HG03460 (cell line): ENCODE measurements around the gene TAL1.

ENCODE experiments used
- ATAC-seq: cut with Tn5 transposase; IDR thresholded peaks from one replicate; pipeline ENCODE4 v1.9.1; 2021; ENCODE audit not compliant: unreplicated experiment

The TAL1 gene

DNA sequence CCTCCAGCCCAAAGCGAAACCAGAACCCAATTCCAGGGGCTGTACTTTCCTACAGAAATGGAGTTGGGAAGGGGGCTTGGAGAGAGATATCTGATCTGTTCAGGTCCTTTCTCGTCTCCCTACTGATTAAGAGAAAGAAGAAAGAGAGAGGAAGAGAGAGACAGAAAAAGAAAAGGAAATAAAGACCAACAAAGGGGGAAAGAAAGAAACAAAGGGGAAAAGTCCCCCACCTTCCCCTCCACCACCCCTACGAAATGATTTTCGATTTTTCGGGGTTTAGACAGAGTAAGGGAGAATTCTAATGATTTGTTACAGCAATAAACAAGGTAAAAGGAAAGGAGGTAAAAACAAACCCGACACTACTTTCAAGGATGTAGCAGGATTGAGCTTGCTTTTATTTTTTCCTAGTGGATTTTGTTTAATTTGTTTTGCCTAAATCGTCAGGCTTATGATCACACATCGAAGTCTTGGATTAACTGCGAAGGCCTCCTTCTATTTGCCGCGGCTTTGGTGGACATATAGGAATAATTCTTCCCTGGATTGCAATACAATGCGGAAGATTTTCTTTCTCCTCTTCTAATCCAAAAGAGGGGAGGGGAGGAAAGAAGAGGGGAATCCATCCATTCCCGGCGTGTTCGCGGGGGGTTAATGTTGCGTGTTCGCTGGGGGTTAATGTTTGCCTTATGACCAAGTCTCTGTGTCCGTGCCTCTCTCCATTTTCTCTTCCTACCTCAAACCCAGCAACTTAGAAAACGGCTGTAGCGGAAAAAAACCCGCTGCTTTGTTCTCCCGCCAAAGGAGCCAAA is 1.9 kb downstream of the TAL1 start:
- no peak for ATAC-seq

DNA sequence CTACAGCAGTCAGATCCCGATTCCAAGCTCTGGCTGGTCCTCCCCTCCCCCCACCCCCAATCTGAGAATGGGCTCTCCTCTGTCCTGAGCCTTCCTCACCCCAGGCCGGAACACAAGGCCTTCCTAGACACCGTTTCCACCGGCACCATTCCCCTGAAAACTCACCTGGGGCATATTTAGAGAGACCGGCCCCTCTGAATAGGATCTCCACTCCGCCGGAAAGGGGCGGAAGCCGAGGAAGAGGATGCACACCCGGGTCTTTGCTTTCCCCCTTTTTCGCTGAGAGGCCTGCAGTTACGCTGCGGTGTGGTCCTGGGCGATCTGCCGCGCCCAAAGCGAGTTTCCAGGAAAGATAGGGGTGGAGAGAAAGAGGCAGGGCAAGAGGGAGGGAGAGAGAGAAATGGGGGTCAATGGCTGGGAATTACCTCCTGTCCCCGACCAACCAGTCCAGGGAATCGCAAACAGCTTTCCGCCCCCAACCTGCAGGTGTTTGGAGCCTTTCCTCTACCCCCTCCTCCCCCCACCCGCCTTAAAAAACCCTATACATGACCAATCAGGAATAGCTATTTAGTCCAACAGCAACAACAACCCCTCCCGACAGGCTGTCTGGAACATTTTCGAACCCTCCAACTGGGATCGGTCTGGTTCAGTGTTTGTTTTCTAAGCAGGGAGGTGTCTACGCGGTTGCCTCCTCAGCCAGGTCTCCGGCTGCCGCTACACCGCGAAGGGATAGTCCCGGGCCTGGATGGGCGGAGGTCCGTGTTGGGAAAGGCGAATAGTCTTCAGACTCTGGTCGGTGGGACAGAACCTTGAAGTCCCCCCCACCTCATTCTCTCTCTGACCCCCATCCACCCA is 2.8 kb downstream of the TAL1 start:
- ATAC-seq, result no peak

DNA sequence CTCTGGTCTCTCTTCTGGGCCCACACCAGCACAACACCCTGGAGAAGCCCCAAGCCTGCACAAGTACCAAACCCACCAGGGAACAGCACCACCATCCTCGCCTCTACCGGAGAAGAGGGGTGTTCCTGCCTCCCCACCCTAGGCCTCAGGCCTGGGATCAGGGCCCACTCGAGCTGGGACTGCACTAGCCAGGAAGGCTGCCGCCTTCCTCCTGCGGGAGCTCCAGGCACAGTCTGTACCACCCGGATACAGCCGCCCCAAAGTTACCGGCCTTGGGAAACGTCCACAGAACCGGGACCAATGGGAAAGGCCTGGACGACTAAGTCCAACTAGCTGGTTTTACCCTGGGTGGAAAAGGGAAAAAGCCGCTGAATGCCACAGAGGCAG is 3.4 kb downstream of the TAL1 start:
- ATAC-seq, result no peak

DNA sequence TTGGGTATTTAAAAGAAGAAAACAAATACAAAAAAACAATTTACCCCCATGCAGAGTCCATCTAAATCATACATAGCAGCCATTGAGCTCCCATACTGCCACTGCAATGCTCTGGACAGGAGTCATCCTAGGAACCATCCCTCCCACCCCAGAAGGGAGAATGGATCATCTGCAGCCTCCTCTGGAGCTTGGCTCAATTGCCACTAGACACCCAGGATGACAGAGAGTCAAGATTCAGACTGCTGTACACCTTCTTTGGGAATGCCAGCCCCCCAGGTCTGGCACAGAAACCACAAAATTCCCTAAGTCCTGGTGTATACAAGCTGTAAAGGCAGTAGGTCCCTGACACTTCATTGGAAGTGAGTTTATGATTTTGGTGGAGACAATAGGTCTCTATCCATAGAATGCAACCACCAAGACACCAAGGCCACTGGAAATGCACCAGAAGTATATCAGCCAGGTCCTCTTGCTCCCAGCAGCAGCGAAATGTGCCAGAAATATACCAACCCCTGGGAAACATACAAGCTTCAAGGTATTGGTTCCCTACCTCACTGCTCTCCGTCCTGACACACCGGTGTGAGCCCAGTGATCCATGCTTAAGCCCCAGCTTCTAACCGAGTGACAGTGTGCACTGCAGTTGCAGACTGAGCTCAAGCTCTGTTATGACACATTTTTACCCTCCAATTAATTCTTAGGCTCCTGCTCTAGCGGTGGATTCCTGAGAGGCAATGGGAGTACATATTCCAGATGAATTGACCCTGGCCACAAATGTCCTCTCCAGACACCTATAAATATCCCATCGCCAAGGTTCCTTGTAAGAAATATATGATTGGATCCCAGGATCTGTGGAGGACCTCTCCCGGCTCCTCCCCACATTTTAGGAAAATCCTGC is 4.4 kb downstream of the TAL1 start:
- ATAC-seq, result no peak

DNA sequence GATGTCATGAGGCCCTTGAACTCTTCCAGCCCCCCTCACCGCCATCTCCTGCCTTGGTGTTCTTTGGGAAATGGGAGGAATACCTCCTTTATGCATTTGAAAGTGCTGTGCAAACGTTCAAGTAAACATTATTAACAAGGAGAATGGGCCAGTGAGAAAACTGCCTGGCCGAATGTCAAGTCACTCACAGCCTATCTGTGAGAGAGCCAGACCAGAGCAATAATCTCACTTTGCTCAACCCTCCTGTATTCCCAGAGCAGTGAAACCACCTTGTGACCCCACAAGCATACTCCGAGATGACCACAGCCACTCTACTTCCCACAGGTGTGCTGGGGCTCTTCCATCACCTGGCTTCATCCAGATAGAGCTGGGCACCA is 5.2 kb downstream of the TAL1 start:
- ATAC-seq, result no peak

DNA sequence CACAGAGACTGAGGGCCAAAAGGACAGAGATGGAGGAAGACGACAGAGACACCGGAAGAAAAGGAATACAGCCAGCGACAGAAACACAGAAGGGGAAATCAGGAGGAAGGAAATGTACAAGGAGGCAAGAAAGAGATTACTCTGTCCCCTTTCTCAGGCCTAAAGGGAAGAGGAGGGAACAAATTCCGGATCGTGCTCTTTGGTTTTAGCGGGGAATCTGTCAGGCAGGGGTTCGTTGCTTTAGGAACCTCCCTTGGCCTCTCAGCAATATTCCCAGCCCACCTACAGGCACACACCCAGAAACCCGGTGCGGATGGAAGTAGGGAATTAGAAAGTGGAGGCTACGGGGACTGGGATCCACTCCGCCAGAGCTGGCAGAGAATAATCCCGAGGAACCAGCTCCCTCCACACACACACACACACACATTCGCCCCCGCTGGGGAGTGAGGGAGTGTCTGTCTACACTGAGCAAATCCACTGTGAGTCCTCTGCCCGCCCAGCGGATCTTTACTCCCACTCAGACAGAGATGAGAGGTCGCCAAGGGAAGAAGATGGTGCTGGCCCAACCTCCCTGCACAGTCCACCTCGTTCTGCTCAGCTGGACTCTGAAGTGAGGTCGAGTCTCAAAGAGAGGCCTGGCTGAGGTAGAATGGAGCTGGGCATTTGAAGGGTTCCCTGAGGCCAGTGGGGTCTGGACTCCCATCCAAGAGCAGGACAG is 5.7 kb downstream of the TAL1 start:
- ATAC-seq, result no peak

DNA sequence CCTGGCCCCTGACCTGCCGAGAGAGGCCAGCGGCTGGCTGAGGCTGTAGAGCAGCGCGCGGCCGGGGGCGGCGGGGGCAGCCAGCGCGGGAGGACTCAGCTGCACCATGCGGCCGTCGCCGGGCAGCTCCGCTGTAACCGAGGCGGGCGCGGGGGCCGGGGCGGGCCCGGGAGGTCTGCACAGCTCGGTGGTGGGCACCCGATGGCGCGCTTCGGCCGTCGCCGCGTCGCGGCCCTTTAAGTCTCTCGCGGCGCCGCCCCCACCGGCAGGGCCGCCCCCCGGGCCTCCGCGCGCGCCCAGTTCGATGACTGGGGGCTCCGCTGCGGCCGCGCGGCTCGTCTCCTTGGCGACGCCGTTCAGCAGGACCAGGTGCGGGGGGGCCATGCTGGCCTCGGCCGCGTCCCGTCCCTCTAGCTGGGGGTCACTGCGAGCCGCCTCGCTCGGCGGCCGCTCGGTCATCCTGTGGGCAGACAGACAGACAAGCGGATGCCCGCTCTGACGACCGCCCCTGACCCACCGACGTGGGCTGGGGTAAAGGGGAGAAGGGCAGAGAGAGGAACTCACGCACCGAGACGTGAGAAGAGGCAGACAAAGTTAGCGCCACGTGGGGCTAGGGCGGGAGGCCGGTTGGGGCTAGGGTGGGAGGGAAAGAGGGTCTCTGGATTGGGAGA is 6.5 kb downstream of the TAL1 start:
- ATAC-seq, result no peak

DNA sequence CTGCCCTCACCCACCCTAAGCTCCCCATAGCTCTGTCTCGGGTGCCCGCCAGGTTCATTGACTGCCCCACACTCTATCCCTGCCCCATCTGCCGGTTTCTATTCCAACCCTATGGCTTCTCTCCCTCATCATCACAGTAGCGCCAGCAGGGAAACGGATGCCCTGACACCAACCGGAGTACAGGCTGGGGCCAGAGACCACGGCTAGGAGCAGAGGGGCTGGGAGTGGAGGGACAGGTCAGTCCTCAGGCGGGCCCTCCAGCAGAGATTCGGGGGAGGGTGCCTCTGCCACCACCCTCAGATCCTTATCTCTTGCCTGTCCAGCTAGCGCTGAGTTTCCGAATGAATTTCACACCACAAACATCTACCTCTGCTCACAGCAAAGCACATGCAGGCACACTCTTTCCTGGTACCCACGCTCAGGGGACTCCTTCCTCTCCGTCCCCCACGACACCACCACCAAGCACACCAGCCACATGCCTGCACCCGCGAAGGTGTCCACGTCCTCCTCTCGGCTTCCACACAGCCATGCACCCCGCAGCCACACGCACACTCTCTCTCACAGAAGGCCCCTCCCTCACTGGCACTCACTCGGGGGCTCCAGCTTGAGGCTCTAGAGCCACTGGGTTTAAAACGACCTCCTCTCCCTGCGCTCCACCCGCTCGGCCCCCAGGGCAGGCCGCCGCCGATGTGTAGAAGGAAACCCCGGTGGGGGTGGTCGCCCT is 7.2 kb downstream of the TAL1 start:
- ATAC-seq, result no peak

DNA sequence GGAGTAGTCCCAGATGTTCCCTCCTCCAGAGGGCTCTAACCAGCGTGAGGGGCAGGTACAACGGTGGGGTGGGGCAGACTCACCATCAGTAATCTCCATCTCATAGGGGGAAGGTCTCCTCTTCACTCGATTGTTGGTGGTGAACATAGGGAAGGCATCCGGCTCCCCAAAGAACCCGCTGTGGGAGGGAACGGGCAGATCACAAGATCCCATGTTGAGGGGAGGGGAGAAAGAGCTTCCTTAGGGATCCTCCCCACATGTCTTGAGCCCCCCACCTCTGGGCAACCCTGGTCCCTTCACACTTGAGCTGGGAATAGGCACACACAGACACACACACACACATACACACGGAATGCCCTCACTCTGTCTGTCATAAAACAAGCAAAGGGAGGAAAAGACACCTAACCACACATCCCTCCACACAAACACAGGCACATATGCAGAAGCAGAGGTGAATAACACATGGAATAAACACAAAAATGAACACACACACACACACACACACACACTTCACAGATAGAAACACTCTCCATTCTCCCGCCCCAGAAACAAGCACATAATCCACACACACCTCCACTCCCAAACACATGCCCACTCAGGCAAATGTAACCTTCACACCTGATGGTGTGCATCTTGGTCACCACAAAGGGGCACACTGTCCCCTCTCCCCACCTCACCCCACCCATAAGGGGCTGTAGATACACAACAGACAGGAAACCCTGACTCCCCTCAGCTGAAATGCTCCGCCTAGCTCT is 7.9 kb downstream of the TAL1 start:
- no peak for ATAC-seq

DNA sequence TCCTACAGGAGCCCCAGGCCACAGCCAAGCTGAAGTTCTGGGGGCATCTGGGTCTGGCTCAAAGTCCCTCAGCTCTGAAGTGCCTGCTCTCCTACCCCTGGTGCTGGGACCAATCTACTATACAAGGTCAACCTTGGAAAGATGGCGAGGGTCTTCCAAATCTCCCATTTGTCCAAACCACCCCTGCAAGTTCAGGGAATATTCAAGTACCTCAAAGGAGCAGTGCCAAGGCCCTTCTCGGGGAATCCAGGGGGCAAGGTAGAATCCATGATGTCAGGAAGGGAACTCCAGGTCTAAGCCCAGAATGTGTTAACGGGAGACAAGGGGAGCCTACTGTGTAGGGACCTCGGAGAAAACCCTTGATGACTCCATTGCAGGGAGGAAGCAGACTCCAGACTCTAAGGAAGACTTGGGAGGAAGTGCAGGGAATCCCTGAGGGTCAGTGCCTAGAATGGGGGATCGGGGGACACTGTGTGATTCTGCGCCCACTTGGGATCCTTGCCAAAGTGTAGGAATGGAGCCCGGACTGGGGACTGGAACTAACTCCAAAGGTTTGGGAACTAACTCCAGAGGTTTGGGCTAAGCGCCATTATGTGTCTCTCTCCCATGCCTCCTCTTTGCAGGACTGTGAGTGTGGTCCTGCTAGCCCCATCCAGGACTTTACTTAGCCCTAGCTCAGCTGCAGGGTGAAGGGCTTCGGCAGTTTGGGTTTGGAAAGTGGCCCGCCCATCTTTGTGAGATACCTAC is 8.7 kb downstream of the TAL1 start:
- no peak for ATAC-seq

DNA sequence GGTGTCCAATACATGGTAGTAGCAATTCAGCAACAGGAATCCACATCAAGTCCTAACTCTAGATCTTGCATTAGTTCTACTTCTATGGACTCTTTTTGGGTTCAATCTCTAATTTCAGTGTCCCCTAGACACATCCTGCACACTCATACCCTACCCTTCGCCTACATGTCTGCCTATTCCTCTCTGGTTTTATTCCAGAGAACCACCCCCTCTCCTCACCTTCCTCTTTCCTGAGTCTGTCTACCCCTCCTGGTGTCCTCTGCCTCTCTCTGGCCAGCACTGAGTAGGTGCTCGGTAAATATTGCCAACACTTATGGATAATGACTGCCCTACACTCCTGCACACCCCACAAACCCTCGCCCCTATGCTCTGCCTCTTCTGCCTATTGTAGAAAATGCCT is 9.5 kb downstream of the TAL1 start:
- no peak for ATAC-seq

DNA sequence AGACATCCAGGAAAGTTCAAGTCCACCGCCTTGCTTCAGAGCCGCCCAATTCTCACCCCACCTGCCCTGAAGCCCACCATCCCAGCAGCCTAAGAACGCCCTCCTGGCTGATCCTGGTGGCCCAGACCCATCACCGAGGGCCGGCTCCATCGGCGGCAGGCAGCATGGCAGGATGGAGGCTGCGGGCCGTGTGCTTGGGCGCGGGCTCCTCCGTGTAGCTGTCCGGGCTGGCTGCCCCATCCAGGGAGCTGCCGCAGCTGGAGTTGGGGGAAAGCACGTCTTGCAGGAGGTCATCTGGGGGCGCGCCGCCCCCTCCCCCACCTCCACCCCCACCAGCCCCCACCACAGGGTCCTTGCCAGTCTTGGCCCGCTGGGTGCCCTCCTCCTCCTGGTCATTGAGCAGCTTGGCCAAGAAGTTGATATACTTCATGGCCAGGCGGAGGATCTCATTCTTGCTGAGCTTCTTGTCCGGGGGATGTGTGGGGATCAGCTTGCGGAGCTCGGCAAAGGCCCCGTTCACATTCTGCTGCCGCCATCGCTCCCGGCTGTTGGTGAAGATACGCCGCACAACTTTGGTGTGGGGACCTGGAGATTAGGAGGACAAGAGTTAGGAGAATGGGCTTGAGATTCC is 12.3 kb downstream of the TAL1 start:
- no peak for ATAC-seq

DNA sequence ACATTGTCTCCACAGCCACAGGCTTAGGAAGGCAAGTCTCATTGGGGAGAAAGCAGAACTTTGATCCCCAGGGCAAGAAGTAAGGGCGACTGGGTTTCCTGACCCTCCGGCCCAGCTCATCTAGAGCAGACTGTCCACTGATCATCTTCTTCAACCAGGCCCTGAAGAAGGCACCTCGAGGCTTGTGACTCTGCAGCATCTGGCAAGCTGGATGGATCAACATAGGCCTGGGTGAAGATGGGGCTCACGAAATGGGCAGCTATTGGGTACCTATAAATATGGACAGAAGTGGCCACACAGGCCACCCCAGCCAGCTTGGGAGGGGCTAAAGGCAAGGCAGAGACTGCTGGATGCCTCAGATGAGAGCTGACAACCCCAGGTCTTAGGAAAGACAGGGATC is 13.0 kb downstream of the TAL1 start:
- no peak for ATAC-seq

DNA sequence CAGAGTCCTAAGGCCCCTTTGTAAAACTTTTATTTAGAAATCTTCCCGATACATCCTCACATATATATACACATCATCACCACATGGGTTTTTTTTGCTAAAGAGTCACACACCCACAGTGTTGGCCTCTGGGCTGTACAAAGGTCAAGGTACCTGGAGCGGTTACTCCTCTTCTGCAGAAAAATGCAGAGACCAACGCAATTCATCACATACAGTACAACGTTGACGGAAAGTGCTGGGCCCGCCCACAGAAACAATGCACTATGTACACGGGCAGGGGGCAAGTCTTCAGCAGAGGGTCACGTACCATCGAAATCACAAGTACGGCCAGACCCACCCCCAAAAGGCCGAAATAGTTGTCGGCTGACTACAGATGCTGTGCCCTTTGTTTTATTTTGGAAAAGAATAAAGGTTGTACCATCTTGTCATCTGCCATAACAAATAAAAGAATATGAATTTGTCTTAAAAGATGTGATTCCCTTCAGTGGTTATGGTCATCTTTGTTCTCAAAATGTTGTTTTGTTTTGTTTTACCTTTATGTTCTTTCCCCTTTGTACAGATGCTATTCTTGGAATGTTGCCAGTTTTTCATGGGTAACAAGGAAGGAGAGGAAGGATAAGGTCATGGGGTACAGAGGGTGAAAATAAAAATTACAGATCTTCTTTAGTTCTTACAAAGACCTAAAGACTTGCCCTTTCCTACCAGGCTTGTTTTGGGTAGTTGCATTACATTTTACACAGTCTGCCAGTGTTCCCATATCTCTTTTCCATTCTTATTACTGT is 15.6 kb downstream of the TAL1 start:
- ATAC-seq, result no peak

DNA sequence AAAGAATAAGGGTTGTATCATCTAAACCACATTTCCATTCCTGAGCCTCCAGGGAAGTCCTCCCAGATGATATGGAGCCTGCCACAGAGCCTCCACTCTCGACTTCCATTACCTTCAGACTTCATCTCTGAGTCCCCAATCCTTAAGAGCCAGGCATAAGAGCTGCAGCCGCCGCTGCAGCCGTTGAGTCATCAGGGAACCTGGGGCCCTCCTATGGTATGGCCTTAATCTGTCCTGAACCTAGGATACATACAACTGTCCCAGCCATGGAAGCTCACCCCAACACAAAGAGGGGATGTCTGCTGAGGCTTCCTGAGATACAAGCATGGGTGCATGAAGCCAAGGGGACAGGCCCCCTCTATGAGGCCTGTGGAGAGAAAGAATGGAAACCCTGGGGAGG is 16.3 kb downstream of the TAL1 start:
- no peak for ATAC-seq

DNA sequence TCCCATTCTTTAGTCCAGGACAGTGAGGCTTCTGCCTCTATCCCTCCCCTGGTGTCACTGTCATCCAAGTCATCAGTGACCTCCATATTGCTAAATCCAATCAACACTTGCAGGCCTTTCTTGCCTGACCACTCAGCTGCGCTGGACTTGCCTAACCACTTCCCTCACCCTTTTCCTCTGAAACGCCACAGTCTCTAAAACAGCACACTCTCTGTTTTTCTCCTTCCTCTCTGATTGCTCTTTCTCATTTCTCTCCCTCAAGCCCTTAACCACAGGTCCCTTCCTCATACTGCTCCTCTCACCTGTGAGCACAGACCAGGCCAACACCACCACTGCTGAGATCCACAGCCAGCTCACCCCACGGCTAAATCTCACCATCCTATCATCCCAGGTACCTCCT is 17.5 kb downstream of the TAL1 start:
- no peak for ATAC-seq
